Liver (tissue), 9 donors: ENCODE results near the gene MTURN. TPM values are rescaled to one million over a fixed set of nuclear protein-coding genes. Genes with fewer than 3 reads are reported as not detected.

Experiments used
- DNase-seq: peaks from one replicate; pipeline ENCODE4 v3.0.0-alpha.2; 2017; ENCODE audit warnings: low spot score
- H3K27ac ChIP-seq, 2 donors: one replicate each; pipeline ENCODE4 v1.7.0; 2013; ENCODE audit warnings: inconsistent platforms in 2 of 2, low read length in 2 of 2, control low read depth in 1 of 2, low read depth in 1 of 2, mild to moderate bottlenecking in 1 of 2
- H3K27me3 ChIP-seq, 4 donors: one replicate each; pipeline versions ENCODE4 v1.6.1 to v1.7.0; 2013; ENCODE audit warnings: low read length in 3 of 4, inconsistent platforms in 1 of 4, mild to moderate bottlenecking in 1 of 4, moderate library complexity in 1 of 4; ENCODE audit not compliant: control insufficient read depth in 4 of 4, insufficient read depth in 4 of 4
- H3K36me3 ChIP-seq, 4 donors: one replicate each; pipeline versions ENCODE4 v1.6.1 to v1.7.0; 2013; ENCODE audit warnings: low read length in 3 of 4, mild to moderate bottlenecking in 3 of 4, low read depth in 1 of 4, moderate library complexity in 1 of 4; ENCODE audit not compliant: control insufficient read depth in 4 of 4, insufficient read depth in 3 of 4
- H3K4me1 ChIP-seq, 4 donors: one replicate each; pipeline versions ENCODE4 v1.6.1 to v1.7.0; 2013; ENCODE audit warnings: low read length in 3 of 4, mild to moderate bottlenecking in 3 of 4, moderate library complexity in 1 of 4; ENCODE audit not compliant: control insufficient read depth in 4 of 4, insufficient read depth in 4 of 4
- H3K4me3 ChIP-seq, 3 donors: one replicate each; pipeline versions ENCODE4 v1.6.1 to v1.7.0; 2013; ENCODE audit warnings: low read length in 3 of 3, control low read depth in 1 of 3, low read depth in 1 of 3, mild to moderate bottlenecking in 1 of 3
- H3K9ac ChIP-seq, 2 donors: one replicate each; pipeline ENCODE4 v1.7.0; 2013; ENCODE audit warnings: low read length in 2 of 2, mild to moderate bottlenecking in 2 of 2, moderate library complexity in 2 of 2, control low read depth in 1 of 2, low read depth in 1 of 2
- H3K9me3 ChIP-seq, 4 donors: one replicate each; pipeline versions ENCODE4 v1.6.1 to v1.7.0; 2013; ENCODE audit warnings: low read length in 3 of 4; ENCODE audit not compliant: control insufficient read depth in 4 of 4
- CTCF ChIP-seq: fragments of 150-350 bp; IDR thresholded peaks from 2 replicates; pipeline ENCODE4 v1.5.1; 2017; ENCODE audit warnings: improper control_type of control experiment, low read depth, low read length; ENCODE audit not compliant: missing input control
- EGR1 ChIP-seq, 2 donors: IDR thresholded peaks; 2 replicates each; pipeline ENCODE4 v1.6.1; 2016 to 2018; ENCODE audit warnings: antibody characterized with exemption in 2 of 2, low read depth in 2 of 2
- FOXA1 ChIP-seq: IDR thresholded peaks from 2 replicates; pipeline ENCODE4 v1.6.1; 2016; ENCODE audit warnings: antibody characterized with exemption
- FOXA2 ChIP-seq: IDR thresholded peaks from 2 replicates; pipeline ENCODE4 v1.6.1; 2016; ENCODE audit warnings: antibody characterized with exemption
- GABPA ChIP-seq, 2 donors: IDR thresholded peaks in 1 of 2; conservative IDR thresholded peaks in 1 of 2; 2 replicates each; pipeline ENCODE4 v1.6.1; 2016; ENCODE audit warnings: antibody characterized with exemption in 2 of 2, mild to moderate bottlenecking in 1 of 2, moderate library complexity in 1 of 2
- HNF4A ChIP-seq, 2 donors: conservative IDR thresholded peaks; 2 replicates each; pipeline ENCODE4 v1.6.1; 2016; ENCODE audit warnings: antibody characterized with exemption in 2 of 2, mild to moderate bottlenecking in 2 of 2
- HNF4G ChIP-seq: IDR thresholded peaks from 2 replicates; pipeline ENCODE4 v1.6.1; 2016; ENCODE audit warnings: antibody characterized with exemption
- JUND ChIP-seq, 2 donors: IDR thresholded peaks; 2 replicates each; pipeline ENCODE4 v1.6.1; 2016; ENCODE audit warnings: antibody characterized with exemption in 2 of 2
- NR2F2 ChIP-seq: IDR thresholded peaks from 2 replicates; pipeline ENCODE4 v1.6.1; 2016; ENCODE audit warnings: antibody characterized with exemption
- RAD21 ChIP-seq, 2 donors: IDR thresholded peaks; 2 replicates each; pipeline ENCODE4 v1.6.1; 2016; ENCODE audit warnings: antibody characterized with exemption in 2 of 2, mild to moderate bottlenecking in 2 of 2
- REST ChIP-seq: IDR thresholded peaks from 2 replicates; pipeline ENCODE4 v1.6.1; 2016; ENCODE audit warnings: antibody characterized with exemption, mild to moderate bottlenecking
- RXRA ChIP-seq, 2 donors: IDR thresholded peaks; 2 replicates each; pipeline ENCODE4 v1.6.1; 2017 to 2018; ENCODE audit warnings: antibody characterized with exemption in 2 of 2, mild to moderate bottlenecking in 1 of 2
- SP1 ChIP-seq: IDR thresholded peaks from 2 replicates; pipeline ENCODE4 v1.6.1; 2018; ENCODE audit warnings: antibody characterized with exemption, mild to moderate bottlenecking
- TAF1 ChIP-seq: conservative IDR thresholded peaks from 2 replicates; pipeline ENCODE4 v1.6.1; 2016; ENCODE audit warnings: antibody characterized with exemption, mild to moderate bottlenecking
- YY1 ChIP-seq: IDR thresholded peaks from 2 replicates; pipeline ENCODE4 v1.6.1; 2016; ENCODE audit warnings: antibody characterized with exemption, mild to moderate bottlenecking
- ZBTB33 ChIP-seq: IDR thresholded peaks from 2 replicates; pipeline ENCODE4 v1.6.1; 2016; ENCODE audit warnings: antibody characterized with exemption
- WGBS: extraction: QIAGEN DNeasy Blood & Tissue Kit; methylation state at CpG from one replicate; pipeline ENCODE4 v1.1.7; 2013; 5-methylcytosine and 5-hydroxymethylcytosine counted together
- polyA plus RNA-seq, 2 donors: library from polyadenylated mRNA; stranded (reverse) in 1 of 2; unstranded in 1 of 2; fragments of 200-250 nt in 1 of 2; fragments of >200 nt in 1 of 2; fragmentation: Nextera tagmentation in 1 of 2; extraction: Ambion mirVana in 1 of 2; gene quantifications; one replicate each; pipeline versions ENCODE4 v1.2.1 to v1.2.3, GENCODE V29; 2013 to 2015
- total RNA-seq, 2 donors: library from RNA; depleted of rRNA; stranded (reverse); fragments of >200 nt; gene quantifications; one replicate each; pipeline ENCODE4 v1.2.3, GENCODE V29; 2014
- TF ChIP-seq, protein P1 (sequence below): IDR thresholded peaks from 2 replicates; pipeline ENCODE4 v1.6.1; 2016; ENCODE audit warnings: antibody characterized with exemption
- TF ChIP-seq, protein P2 (sequence below): IDR thresholded peaks from 2 replicates; pipeline ENCODE4 v1.6.1; 2016; ENCODE audit warnings: antibody characterized with exemption
- donor health status: healthy.
- donor health status: healthy.
- donor health status: healthy.
- donor health status: healthy.
- donor health status: healthy.

Gene MTURN
- total and polyA plus RNA-seq, 4 donors, result 2.4 to 14.4 (median 6.1) TPM

DNA sequence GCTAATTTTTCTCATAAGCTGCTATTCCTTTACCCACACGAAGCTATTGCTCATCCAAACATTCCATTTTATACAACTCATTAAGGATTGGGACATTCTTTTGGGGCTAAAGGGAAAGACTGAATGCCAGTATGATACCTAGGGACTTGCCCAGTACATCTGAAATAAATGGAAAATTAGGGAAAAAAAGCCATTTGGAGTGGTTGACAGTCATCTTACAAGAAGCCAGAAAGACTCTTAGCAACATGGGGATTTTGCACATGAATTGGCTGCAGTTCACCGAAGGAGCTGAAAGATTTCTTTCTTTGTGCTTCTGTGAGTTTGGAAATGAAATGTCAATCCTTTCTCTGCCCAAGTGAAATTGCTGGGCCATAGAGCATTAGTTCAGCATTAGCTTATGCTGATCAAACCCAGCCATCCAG lies 43.3 kb upstream of the MTURN start:
- H3K27ac ChIP-seq, result no peak overlapping the region
- no peak overlapping the region for H3K4me3 ChIP-seq
- WGBS, result 90% methylated on average over 2 of the region's 2 CpGs
- no peak for TF ChIP-seq TAF1
- no peak for TF ChIP-seq SP1
- no peak for TF ChIP-seq REST
- TF ChIP-seq HNF4A (conservative IDR thresholded peaks at IDR 0.05), result no peak
- TF ChIP-seq, protein P1, sequence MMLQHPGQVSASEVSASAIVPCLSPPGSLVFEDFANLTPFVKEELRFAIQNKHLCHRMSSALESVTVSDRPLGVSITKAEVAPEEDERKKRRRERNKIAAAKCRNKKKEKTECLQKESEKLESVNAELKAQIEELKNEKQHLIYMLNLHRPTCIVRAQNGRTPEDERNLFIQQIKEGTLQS, result no peak
- TF ChIP-seq RAD21 (IDR thresholded peaks at IDR 0.05), result no peak
- no peak for TF ChIP-seq GABPA (IDR thresholded peaks at IDR 0.05 in 1 of 2, conservative IDR thresholded peaks at IDR 0.05 in 1 of 2)
- TF ChIP-seq YY1, result no peak
- no peak for TF ChIP-seq ZBTB33
- TF ChIP-seq CTCF, result no peak
- TF ChIP-seq FOXA2, result no peak
- TF ChIP-seq FOXA1, result no peak
- no peak for TF ChIP-seq HNF4G
- DNase-seq, result no peak
- H3K4me1 ChIP-seq, result no peaks in the 10 kb centered on the region
- H3K36me3 ChIP-seq, result no peaks in the 10 kb centered on the region
- no peaks in the 10 kb centered on the region for H3K9me3 ChIP-seq
- H3K9ac ChIP-seq, result no peak overlapping the region
- no peaks in the 10 kb centered on the region for H3K27me3 ChIP-seq

DNA sequence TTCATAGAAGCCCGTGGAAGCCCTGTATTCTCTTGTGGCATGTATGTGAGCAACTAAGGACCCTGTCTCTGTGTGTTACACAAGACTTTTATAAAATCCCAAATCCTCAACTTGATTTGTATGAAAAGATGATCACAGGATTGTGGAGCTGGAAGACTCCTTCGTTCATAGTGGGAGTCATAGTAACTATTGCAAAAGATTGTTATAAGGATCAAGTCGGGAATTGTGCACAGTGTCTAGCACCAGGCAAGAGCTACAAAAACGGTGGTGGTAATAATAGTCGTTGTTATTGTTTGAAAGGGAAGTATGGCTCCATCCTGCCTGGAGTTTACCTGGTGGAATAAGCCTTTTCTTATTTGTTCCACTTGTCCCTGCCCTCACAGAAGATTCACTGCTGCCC lies 42.8 kb upstream of the MTURN start:
- TF ChIP-seq JUND (IDR thresholded peaks at IDR 0.05) (no peak), EGR1 (IDR thresholded peaks at IDR 0.05; ENCODE audit: low read depth in 2 of 2) (no peak), RAD21 (IDR thresholded peaks at IDR 0.05) (no peak), HNF4G (no peak), RXRA (IDR thresholded peaks at IDR 0.05) (no peak), YY1 (no peak), HNF4A (conservative IDR thresholded peaks at IDR 0.05) (no peak), NR2F2 (no peak)
- TF ChIP-seq, protein P1, result no peak
- TF ChIP-seq, protein P2, sequence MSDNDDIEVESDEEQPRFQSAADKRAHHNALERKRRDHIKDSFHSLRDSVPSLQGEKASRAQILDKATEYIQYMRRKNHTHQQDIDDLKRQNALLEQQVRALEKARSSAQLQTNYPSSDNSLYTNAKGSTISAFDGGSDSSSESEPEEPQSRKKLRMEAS, result no peak

More for the DNA sequence above, 42.8 kb upstream of the MTURN start:
- no peak overlapping the region for H3K9ac ChIP-seq
- no peak overlapping the region for H3K27ac ChIP-seq
- no peaks in the 10 kb centered on the region for H3K4me1 ChIP-seq
- WGBS, result 95% methylated on average over 5 of the region's 5 CpGs
- DNase-seq, result no peak
- no peaks in the 10 kb centered on the region for H3K9me3 ChIP-seq
- H3K36me3 ChIP-seq, result no peaks in the 10 kb centered on the region
- no peaks in the 10 kb centered on the region for H3K27me3 ChIP-seq
- H3K4me3 ChIP-seq, result no peak overlapping the region
